IPS-18c (cell line): ENCODE data around the gene SLC30A4.

Experiments
- H3K4me3 ChIP-seq: 2 replicates; pipeline ENCODE4 v1.7.0; 2013; ENCODE audit warnings: low read depth, mild to moderate bottlenecking, low read length, moderate library complexity; ENCODE audit not compliant: insufficient read depth
- H3K9me3 ChIP-seq: one replicate; pipeline ENCODE4 v1.6.1; 2013; ENCODE audit warnings: mild to moderate bottlenecking, low read length, moderate library complexity; ENCODE audit not compliant: control insufficient read depth, insufficient read depth

Gene SLC30A4

DNA sequence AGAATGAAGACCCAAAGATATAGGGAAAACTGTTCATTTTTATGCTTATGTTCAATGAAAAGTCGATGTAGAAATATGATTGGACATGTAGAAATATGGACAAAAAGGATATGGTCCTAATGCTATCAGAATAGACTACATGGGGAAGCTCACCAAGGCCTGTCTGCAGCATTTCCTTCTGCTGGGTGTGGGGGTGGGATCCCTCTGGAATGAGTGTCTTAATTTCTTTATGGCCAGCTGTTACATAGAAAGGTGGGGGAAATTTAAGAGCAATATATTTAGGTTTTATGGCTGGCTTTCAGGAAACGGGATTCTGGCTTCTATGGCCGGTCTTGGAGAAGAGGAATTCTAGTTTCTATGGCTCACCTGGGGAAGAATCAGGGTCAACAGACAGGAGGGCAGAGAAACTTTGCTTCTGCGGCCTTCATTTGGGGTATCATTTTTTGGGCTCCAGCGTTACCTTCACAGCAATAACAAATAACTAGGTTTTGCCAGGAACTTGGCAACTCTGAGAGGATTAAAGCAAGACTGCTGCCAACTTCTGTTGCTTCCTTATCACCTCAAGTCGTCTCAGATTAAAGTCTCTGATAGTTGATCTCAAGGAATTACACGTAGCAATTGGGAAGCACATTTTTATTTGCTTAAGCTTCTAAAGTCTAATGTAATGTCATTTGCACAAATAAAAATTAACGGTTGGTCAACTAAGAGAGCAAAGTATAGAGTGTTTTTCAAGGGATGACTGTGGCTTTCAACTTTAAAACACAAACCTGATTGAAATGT is 87.2 kb downstream of the SLC30A4 start:
- H3K9me3 ChIP-seq, result no peaks in the 10 kb centered on the region
- H3K4me3 ChIP-seq, result no peak overlapping the region

DNA sequence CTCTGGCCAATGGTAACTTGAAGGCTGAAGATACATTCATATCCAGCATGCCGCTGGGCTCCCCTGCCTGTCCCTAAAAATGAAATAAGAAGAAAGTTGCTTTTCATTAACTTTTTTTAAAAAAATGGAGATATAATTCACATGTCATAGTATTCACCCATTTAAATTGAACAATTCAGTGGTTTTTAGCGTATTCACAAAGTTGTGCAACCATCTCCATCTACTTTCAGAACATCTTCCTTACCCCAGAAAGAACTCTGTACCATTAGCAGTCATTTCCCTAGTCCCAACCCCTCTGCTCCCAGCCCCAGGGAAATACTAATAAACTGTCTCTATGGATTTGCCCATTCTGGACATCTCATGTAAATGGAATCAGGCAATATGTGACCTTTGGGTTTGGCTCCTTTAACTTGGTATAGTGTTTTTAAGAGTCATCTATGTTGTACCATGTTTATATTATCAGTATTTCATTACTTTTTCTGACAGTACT is 88.4 kb downstream of the SLC30A4 start:
- no peaks in the 10 kb centered on the region for H3K9me3 ChIP-seq
- no peak overlapping the region for H3K4me3 ChIP-seq

DNA sequence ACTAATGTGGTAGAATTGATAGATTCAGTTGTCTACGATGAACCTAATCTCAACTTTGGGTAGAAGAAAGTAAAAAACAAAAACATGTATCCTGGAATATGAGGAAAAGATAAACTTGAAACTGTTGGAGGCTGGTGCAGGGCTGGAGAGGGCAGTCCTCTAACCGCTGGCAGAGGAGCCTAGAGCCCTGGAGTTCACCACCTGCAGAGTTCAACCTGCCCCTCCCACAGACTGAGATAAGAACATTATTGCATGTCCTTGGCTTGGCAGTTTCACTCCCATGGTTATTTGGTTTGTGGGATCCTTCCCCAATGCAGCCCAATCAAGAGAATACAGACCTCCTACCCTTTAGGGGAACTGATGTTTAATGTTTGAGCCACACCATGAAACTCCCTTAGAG is 91.0 kb downstream of the SLC30A4 start:
- Histone ChIP-seq H3K9me3 (no peaks in the 10 kb centered on the region), H3K4me3 (no peak overlapping the region)

DNA sequence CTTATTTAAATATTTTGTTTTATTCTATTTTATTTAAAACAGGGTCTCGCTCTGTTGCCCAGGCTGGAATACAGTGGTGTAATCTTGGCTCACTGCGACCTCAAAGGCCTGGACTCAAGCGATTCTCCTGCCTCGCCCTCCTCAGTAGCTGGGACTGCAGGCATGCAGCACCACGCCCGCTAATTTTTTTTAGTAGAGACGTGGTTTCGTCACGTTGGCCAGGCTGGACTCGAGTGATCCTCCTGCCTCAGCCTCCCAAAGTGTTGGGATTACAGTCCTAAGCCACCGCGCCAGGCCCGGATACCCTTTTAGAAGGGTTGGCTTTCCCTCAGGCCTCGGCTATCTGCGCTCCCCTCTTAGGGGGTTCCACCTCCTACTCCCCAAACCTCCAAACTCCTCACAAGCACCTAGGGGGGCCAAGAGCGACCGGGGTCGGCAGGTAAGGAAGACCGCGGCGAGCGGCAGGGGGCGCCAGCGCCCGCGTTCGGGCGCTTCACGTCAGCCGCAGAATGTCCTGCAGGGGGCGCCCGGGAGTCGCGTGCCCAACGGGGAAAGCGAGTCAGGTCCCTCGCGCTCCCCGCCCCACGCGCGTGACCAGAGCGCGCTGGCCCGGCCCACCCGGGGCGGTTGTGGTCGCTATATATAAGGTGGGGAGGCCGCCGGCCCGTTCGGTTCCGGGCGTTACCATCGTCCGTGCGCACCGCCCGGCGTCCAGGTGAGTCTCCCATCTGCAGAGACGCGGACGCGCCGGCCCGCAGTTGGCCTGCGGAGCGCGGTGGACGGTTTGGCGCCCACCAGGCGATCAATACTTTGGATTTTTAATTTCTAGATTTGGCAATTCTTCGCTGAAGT is 92.4 kb downstream of the SLC30A4 start:
- Histone ChIP-seq H3K9me3 (no peaks in the 10 kb centered on the region), H3K4me3 (peak overlapping the region; percentile 60)
